Endothelial cell (in vitro differentiated cells): ENCODE results near the gene CEP290. TPM values are rescaled to one million over a fixed set of nuclear protein-coding genes. Genes with fewer than 3 reads are reported as not detected.

Experiments used
- DNase-seq: peaks from one replicate; pipeline ENCODE4 v3.0.0; 2021; ENCODE audit warnings: low spot score
- H3K27ac Mint-ChIP-seq: one replicate; pipeline ENCODE4 v1.8.0; 2021; ENCODE audit warnings: mixed read lengths, inconsistent platforms; ENCODE audit not compliant: unreplicated experiment
- H3K27me3 Mint-ChIP-seq: one replicate; pipeline ENCODE4 v1.8.0; 2021; ENCODE audit warnings: mild to moderate bottlenecking, moderate library complexity, mixed read lengths, inconsistent platforms; ENCODE audit not compliant: unreplicated experiment
- H3K36me3 Mint-ChIP-seq: one replicate; pipeline ENCODE4 v1.8.0; 2021; ENCODE audit warnings: mild to moderate bottlenecking, low read depth, mixed read lengths, inconsistent platforms; ENCODE audit not compliant: unreplicated experiment
- H3K4me1 Mint-ChIP-seq: one replicate; pipeline ENCODE4 v1.8.0; 2021; ENCODE audit warnings: mild to moderate bottlenecking, mixed read lengths, inconsistent platforms; ENCODE audit not compliant: unreplicated experiment
- H3K4me3 Mint-ChIP-seq: one replicate; pipeline ENCODE4 v1.8.0; 2021; ENCODE audit warnings: mild to moderate bottlenecking, mixed read lengths, inconsistent platforms; ENCODE audit not compliant: unreplicated experiment
- H3K9me3 Mint-ChIP-seq: one replicate; pipeline ENCODE4 v1.8.0; 2021; ENCODE audit warnings: mixed read lengths, inconsistent platforms; ENCODE audit not compliant: unreplicated experiment
- total RNA-seq: library from RNA; stranded (reverse); fragmentation: NEBNext Ultra II Directional; extraction: Animal tissue kit (Norgen Biotek cat#: 25700); gene quantifications from one replicate; pipeline ENCODE4 v1.2.1, GENCODE V29; 2021; ENCODE audit not compliant: unreplicated experiment
- TF ChIP-seq, protein P1 (sequence below): fragments of 200-600 bp; sonication (generic); IDR thresholded peaks from one replicate; pipeline ENCODE4 v1.5.0; 2021; ENCODE audit warnings: antibody characterized with exemption; ENCODE audit not compliant: unreplicated experiment

Gene CEP290
- total RNA-seq, 1 donor from 2014 or later, result 13.9 TPM

GRCh38 chr12:88175544-88175943 lies 33.7 kb upstream of the CEP290 start:
- H3K9me3 Mint-ChIP-seq, result no peaks in the 10 kb centered on the region
- H3K27ac Mint-ChIP-seq, result no peak overlapping the region

GRCh38 chr12:88172844-88173407 lies 31.0 kb upstream of the CEP290 start:
- Mint-ChIP-seq H3K4me3 (no peak overlapping the region), H3K27ac (no peak overlapping the region), H3K4me1 (no peaks in the 10 kb centered on the region), H3K9me3 (no peaks in the 10 kb centered on the region), H3K27me3 (peaks cover 1% of the 10 kb centered on the region), H3K36me3 (peaks cover 6% of the 10 kb centered on the region)
- TF ChIP-seq, protein P1, sequence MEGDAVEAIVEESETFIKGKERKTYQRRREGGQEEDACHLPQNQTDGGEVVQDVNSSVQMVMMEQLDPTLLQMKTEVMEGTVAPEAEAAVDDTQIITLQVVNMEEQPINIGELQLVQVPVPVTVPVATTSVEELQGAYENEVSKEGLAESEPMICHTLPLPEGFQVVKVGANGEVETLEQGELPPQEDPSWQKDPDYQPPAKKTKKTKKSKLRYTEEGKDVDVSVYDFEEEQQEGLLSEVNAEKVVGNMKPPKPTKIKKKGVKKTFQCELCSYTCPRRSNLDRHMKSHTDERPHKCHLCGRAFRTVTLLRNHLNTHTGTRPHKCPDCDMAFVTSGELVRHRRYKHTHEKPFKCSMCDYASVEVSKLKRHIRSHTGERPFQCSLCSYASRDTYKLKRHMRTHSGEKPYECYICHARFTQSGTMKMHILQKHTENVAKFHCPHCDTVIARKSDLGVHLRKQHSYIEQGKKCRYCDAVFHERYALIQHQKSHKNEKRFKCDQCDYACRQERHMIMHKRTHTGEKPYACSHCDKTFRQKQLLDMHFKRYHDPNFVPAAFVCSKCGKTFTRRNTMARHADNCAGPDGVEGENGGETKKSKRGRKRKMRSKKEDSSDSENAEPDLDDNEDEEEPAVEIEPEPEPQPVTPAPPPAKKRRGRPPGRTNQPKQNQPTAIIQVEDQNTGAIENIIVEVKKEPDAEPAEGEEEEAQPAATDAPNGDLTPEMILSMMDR, result no peak
- no peak for DNase-seq

More at GRCh38 chr12:88175544-88175943, 33.7 kb upstream of the CEP290 start:
- TF ChIP-seq, protein P1, result no peak
- DNase-seq, result no peak
- Mint-ChIP-seq H3K4me1 (no peaks in the 10 kb centered on the region), H3K36me3 (peaks cover 3% of the 10 kb centered on the region), H3K4me3 (no peak overlapping the region), H3K27me3 (peaks cover 1% of the 10 kb centered on the region)

DNA sequence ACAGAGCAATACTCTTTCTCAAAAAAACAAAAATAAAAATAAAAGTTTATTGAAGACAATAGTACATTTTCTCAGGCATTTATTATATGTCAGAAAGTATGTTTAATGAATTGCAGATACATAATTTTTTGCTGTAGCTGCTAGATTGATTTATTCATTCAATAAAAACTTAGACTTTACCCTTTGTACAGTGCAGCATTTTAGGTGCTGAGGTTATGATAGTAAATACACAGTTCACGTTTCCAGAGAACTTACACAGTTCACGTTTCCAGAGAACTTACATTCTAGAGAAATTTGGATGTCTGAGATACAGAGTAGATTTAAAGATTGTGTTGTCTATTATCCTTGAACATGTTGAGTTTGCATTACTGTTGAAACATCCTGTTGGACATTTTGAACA lies 25.5 kb upstream of the CEP290 start:
- Mint-ChIP-seq H3K27me3 (no peaks in the 10 kb centered on the region), H3K9me3 (no peaks in the 10 kb centered on the region), H3K4me1 (no peaks in the 10 kb centered on the region), H3K4me3 (no peak overlapping the region), H3K36me3 (peaks cover 18% of the 10 kb centered on the region), H3K27ac (no peak overlapping the region)
- TF ChIP-seq, protein P1, result no peak
- no peak for DNase-seq

- DNase-seq, result no peak
- Mint-ChIP-seq H3K9me3 (no peaks in the 10 kb centered on the region), H3K27me3 (no peaks in the 10 kb centered on the region), H3K4me3 (no peak overlapping the region), H3K4me1 (peaks cover 4% of the 10 kb centered on the region), H3K27ac (no peak overlapping the region), H3K36me3 (peaks cover 18% of the 10 kb centered on the region)
- TF ChIP-seq, protein P1, result no peak
Observed at GRCh38 chr12:88166179-88166578, 24.3 kb upstream of the CEP290 start.

- Mint-ChIP-seq H3K36me3 (peaks cover 18% of the 10 kb centered on the region), H3K4me1 (peaks cover 4% of the 10 kb centered on the region), H3K9me3 (no peaks in the 10 kb centered on the region), H3K27ac (no peak overlapping the region), H3K4me3 (no peak overlapping the region), H3K27me3 (no peaks in the 10 kb centered on the region)
- TF ChIP-seq, protein P1, result no peak
- no peak for DNase-seq
Observed at GRCh38 chr12:88163371-88163770, 21.5 kb upstream of the CEP290 start.
